ENCODE data around the gene FHIP2A.
"Not testable (repeated sequence)": the region's sequence is repeated elsewhere in the genome, so short reads cannot be mapped to it uniquely, and the experiment has no call there.

Gene FHIP2A, protein sequence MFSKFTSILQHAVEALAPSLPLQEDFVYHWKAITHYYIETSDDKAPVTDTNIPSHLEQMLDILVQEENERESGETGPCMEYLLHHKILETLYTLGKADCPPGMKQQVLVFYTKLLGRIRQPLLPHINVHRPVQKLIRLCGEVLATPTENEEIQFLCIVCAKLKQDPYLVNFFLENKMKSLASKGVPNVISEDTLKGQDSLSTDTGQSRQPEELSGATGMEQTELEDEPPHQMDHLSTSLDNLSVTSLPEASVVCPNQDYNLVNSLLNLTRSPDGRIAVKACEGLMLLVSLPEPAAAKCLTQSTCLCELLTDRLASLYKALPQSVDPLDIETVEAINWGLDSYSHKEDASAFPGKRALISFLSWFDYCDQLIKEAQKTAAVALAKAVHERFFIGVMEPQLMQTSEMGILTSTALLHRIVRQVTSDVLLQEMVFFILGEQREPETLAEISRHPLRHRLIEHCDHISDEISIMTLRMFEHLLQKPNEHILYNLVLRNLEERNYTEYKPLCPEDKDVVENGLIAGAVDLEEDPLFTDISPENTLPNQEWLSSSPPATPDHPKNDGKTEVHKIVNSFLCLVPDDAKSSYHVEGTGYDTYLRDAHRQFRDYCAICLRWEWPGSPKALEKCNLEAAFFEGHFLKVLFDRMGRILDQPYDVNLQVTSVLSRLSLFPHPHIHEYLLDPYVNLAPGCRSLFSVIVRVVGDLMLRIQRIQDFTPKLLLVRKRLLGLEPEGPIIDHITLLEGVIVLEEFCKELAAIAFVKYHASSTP

DNA sequence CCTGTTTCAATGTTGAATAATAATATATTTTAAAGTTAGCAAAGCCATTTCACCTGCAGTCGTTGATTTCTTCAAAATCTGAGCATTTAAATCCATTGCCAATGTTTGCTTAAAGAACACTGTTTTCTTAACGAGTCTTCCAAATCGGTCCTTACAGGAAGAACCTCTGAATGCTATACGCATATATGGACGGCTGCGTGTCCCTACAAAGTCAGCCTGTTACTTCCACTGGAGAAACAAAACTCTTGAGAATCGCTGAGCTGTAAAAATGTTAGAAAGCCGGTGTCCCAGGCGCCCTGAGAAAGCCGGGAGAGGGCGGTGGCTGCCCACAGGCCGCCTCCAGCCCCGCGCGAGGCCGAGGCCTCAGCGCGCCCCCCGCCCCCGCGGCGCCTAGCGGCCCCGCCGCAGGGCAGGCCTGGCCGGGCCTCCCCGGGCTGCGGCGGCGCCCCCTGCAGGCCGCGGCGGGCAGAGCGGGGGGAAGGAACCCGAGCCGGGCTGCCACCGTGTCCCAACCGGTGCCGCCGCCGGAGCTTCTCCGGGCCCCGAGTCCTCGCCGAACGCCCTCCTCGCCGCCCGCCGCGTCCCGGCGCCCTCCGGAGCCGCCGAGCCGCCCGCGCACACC is at the start of gene FHIP2A:
Gene FHIP2A (plus strand): TSS at position 488 of the 622 bp plus-strand sequence. CDS start 299 bp downstream, outside the sequence.
- in situ Hi-C loops (cut with MboI; ENCODE audit: low sequenced_read_pairs), result no loop called here

DNA sequence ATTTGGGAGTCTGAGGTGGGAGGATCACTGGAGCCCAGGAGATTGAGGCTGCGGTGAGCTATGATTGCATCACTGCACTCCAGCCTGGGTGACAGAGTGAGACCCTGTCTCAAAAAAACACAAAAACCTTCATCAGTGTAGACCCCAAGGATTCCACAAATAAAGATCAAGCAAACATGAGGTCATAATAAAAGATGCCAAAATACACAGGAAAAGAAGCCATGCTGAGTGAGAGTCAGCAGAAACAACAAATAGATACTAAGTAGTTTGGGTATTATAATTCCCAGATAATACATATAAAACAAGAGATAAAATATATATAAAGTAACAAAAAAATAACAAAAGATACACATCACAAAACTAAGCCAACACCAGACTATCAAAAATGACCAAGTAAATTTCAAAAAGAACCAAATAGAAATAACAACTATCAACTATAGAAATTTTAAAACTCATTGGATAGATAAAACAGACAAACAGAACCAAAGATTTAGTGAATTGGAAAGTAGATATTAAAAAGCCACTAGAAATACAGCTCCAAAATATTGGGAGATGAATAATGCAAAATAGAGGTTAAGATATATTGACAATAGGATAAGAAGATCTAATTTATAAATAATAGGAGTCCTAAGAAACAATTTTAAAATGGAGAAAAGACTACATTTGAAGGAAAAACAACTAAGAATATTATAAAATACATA is 48.9 kb upstream of the FHIP2A start:
- in situ Hi-C loops (cut with MboI; ENCODE audit: low sequenced_read_pairs), result no loop called here

DNA sequence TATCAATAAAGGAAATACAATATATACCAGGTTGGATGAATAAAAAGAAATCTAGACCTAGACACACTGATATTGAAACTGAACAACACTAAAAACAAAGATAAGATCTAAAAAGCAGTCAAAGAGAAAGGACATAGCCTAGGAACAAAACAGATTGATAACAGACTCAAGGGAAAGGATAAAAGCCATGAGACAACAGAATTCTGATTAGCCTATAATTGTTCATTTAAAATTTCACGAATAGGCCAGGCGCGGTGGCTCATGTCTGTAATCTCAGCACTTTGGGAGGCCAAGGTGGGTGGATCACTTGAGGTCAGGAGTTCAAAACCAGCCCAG is 48.4 kb upstream of the FHIP2A start:
- in situ Hi-C loops (cut with MboI; ENCODE audit: low sequenced_read_pairs), result no loop called here

DNA sequence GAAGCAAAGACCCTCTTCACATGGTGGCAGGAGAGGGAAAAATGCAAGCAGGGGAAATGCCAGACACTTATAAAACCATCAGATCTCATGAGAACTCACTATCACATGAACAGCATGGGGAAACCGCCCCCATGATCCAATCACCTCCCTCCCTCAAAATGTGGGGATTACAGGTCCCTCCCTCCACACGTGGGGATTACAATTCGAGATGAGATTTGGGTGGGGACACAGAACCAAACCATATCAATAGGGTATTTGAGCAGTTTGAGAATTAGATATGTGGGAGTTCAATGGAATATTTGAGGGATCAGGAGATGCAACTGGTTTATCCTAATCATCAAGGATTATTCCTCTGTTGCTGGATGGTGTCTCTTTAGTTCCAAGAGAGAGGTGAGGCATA is 46.5 kb upstream of the FHIP2A start:
- in situ Hi-C loops (cut with MboI; ENCODE audit: low sequenced_read_pairs), result not testable (repeated sequence)

DNA sequence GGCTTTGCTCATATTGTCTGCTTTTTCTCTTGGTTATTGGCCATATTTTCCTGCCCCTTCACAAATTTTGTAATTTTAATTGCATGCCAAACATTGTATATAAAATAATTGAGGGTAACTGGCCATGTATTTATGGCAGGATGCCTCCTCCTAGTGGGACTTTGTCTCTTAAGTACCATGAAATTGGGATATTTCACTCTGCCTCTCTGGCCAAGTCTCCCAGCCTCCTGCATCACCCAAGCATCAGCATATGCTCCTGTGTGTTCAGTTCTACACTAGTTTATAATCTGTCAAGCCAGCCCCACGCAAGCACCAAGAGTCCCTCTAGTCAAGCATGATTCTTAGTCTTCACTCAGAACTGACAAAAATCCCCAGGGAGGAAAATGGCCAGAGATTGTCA is 44.2 kb upstream of the FHIP2A start:
- in situ Hi-C loops (cut with MboI; ENCODE audit: low sequenced_read_pairs), result no loop called here

DNA sequence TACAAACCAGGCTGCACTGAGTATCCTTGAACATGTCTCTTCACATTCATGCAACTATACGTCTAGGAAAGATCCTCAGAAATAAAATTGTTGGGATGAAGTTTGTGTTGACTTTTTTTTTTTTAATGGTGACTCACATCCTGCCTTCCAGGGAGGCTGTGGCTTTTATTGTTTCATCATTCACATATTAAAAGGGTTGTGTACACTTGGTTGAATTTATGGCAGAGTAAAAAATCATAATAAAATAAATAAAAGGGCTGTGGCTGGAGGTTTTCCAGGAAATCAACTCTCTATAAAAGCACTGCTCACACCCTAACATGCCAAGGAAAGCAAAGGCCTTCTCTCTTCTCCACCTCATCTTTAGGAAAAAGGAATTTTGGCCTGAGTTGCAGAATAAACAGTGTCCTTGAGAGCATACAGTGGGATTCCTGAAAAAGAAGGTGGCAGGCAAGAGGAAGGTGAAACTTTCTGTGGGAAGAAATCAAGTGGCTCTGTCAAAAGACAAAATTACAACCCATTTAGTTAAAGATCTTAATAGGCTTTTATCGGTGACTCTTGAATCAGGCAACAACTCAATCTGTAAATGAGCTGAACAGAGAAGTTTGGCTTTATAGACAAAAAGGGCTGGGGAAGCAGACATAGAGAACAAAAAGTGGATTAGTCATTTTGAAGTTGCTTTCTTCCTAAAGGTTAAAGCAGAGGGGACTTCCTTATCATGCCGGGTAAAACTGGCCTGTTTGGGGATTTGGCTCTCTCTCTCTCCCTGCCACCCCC is 41.6 kb upstream of the FHIP2A start:
- in situ Hi-C loops (cut with MboI; ENCODE audit: low sequenced_read_pairs), result no loop called here

DNA sequence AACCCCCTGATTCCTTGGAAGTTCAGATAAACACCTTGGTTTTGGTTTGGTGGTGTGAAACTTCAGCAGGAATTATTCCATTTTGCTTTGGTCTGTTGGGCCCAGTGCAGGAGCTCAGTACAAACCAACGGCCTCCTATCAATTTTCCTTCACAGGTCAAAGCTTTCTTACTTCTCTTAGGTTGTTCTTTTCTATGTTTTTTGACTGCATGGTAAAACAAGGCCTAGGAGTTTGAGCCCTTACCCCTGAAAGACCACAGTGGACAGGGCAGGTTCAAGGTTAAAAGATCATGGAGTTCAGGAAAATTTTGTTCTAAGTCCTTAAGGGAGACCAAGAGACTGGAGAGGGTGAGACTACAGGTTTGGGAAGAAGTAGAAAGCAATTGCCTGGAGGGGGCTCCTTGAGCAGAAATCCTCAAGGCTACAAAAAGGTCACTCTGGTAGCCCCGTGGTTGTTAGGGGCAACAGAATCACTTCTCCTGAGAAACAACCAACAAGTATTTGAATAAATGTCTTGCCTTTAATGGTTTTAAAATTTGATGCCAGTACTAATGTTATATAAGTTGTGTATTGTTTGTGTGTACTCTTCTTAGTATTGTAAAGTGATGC is 40.9 kb upstream of the FHIP2A start:
- in situ Hi-C loops (cut with MboI; ENCODE audit: low sequenced_read_pairs), result no loop called here

DNA sequence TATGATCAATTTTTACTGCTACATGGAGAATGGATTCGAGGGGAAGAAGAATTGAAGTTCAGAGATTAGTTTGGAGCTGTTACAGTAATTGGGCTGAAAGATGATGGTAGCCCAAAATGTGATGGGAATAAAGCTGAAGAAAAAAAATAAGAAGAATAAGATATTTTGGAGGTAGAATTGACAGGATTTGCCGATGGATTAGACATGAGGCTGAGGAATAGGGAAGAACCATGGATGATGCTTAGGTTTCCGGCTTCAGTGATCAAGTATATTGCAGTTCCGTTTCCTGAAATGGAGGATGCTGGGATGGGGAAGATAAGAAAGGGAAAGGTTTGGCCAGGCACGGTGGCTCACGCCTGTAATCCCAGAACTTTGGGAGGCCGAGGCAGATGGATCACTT is 38.9 kb upstream of the FHIP2A start:
- in situ Hi-C loops (cut with MboI; ENCODE audit: low sequenced_read_pairs), result no loop called here

DNA sequence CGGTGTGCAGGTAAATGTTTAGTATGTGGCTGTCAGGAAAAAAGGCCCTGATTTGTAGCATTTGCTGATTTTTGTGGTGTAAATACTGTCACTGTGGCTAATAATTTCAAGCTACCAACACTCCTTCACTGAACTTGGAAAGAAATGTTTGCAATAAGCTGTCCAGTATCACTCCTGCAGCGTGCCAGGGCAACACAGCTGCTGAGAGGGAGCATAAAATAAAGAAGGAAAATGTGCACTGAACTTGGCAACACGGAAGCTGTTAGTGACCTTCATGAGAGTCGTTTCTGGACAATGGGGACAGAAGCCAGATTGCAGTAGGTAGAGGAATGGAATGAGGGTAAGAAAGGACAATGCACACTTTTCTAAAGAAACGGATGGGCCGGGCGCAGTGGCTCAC is 37.9 kb upstream of the FHIP2A start:
- in situ Hi-C loops (cut with MboI; ENCODE audit: low sequenced_read_pairs), result no loop called here

DNA sequence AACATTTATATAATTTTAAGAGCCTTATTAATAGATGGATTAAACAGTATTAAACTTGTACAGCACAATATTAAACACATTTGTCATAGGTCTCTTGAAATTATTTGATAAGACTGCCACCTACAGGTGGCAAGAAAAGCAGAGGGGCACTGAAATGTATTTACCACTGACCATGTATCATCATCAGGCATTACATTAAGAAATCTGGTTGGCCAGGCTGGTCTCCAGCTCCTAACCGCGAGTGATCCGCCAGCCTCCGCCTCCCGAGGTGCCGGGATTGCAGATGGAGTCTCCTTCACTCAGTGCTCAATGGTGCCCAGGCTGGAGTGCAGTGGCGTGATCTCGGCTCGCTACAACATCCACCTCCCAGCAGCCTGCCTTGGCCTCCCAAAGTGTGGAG is 35.1 kb upstream of the FHIP2A start:
- in situ Hi-C loops (cut with MboI; ENCODE audit: low sequenced_read_pairs), result not testable (repeated sequence)

DNA sequence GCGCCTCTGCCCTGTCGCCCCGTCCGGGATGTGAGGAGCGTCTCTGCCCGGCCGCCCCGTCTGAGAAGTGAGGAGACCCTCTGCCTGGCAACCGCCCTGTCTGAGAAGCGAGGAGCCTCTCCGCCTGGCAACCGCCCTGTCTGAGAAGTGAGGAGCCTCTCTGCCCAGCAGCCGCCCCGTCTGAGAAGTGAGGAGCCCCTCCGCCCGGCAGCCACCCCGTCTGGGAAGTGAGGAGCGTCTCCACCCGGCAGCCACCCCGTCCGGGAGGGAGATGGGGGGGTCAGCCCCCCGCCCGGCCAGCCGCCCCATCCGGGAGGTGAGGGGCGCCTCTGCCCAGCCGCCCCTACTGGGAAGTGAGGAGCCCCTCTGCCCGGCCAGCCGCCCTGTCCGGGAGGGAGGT is 34.4 kb upstream of the FHIP2A start:
- in situ Hi-C loops (cut with MboI; ENCODE audit: low sequenced_read_pairs), result not testable (repeated sequence)

DNA sequence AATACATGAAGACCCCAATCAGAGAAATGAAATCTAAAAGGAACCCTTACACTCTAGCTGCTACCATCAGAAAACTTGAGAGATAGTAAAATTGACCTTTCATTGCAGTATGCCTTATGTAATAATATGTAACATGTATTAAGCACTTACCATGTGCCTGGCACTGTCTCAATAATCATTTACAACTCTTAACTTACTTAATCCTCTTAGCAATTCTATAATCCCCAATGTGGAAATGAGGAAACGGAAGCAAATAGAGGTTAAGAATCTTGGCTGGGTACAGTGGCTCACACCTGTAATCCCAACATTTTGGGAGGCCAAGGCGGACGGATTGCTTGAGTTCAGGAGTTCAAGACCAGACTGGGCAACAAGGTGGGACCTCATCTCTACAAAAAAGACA is 29.8 kb upstream of the FHIP2A start:
- in situ Hi-C loops (cut with MboI; ENCODE audit: low sequenced_read_pairs), result no loop called here

DNA sequence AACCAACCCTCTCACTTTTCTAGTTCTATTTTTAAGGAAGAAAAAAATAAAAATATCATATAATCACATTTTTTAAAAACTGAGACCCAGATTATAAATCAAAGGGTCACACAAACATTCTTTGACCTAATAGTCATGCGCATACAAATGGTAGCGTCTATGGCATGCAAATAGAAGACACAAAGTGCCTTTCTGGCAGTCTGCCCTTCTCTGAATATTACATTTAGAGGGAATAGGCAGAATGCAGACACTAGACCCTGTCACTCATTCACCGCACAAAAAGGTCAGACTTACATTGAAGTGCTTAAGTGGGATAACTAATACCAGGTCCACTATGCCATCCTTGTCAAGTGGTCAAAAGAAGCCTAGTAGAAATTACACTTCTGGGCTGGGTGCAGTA is 26.5 kb upstream of the FHIP2A start:
- in situ Hi-C loops (cut with MboI; ENCODE audit: low sequenced_read_pairs), result no loop called here

DNA sequence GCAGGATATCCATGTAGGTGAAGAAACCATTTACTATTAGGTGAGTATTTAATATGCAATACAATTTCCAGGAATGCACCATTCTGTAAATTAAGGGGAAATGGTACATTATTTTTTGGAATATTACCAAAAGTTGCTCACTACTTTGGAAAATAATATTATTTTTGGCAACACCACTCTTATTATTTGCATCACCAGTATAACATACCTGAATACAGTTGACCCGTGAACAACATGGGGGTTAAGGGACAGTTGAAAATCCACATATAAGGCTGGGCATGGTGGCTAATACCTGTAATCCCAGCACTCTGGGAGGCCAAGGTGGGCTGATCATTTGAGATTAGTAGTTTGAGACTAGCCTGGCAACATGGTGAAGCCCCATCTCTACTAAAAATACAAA is 21.2 kb upstream of the FHIP2A start:
- in situ Hi-C loops (cut with MboI; ENCODE audit: low sequenced_read_pairs), result no loop called here

DNA sequence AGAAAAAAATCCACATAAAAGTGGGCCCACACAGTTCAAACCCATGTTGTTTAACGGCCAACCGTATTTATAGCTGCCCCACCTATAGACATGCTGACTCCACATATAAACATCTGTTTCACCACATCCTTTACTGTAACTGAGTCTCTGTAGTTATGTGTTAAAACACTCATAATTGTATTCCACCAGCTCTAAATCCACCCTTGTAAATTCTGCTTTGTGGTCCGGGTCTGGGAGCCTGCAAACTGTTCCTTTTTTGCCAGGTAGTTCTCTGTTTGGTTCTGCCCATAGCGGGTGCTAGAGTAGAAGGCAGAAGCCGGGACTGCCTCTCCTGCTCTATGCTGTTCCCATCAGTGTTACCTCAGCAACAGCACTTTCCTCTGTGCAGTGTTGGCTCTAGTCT is 20.2 kb upstream of the FHIP2A start:
- in situ Hi-C loops (cut with MboI; ENCODE audit: low sequenced_read_pairs), result no loop called here

DNA sequence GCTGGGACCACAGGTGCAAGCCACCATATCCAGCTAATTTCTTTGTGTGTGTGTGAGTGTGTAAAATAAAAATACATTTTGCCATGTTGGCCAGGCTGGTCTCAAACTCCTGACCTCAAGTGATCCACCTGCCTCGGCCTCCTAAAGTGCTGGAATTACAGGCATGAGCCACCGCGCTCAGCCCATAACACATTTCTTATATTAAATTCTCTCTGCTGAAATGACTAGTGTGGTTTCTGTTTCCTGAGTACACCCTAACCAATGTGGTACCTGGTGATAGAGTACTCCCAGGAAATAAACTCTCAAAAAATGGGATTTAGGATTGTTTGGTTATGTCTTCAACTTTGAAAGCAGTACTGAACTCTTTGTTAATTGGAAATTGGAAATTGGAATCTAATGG is 19.4 kb upstream of the FHIP2A start:
- in situ Hi-C loops (cut with MboI; ENCODE audit: low sequenced_read_pairs), result no loop called here

DNA sequence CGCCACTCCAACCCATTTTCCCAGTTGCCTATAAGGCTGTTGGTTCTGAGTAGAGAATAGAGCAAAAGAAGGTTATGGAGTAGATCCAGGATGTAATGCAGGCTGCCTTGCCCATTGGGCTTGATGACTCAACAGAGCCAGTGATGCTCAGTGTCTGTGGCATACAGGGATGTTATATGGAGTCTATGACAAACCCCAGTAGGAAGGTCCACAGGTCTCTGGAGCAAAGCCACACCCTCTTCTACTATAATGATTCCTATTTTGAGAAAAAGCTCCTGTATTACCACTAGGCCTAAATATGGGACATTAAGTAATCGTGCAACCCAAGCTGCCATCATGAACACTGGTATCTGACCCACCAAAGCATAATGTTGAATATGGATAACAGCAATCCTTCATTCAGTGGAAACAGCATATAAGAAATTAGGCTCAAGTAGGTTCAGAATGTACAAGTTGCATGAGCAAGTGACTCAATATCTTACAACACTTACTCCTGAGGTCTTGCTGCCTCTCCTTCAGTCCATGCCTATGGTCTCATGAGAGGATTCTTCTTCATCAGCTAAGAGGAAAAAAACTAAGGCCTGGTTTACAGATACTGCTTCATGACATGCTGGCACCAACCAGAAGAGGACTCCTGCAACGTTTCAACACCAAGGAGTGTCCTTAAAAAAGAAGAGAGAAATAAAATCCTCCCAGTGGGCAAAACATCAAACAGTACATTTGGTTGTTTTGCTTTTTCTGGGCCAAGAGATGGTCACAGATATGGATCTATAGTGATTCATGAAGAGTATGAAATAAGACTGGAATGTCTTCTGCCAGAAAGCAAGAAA is 14.8 kb upstream of the FHIP2A start:
- in situ Hi-C loops (cut with MboI; ENCODE audit: low sequenced_read_pairs), result no loop called here

DNA sequence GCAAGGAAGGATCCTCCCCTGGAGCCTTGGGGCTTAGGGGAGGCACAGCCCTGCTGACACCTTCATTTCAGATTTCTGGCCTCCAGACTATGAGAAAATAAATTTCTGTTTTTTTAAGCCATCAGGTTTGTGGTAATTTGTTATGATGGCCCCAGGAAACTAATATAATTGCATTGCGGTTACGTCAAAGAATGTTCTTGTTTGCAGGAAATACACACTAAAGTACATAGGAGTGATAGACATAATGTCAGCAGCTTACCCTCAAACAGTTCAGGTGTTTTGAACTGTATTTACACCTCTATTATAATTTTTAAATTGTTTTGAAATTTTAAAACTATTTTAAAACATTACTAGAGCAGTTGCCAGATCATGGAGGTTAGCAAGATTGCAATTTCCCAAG is 12.6 kb upstream of the FHIP2A start:
- in situ Hi-C loops (cut with MboI; ENCODE audit: low sequenced_read_pairs), result no loop called here

DNA sequence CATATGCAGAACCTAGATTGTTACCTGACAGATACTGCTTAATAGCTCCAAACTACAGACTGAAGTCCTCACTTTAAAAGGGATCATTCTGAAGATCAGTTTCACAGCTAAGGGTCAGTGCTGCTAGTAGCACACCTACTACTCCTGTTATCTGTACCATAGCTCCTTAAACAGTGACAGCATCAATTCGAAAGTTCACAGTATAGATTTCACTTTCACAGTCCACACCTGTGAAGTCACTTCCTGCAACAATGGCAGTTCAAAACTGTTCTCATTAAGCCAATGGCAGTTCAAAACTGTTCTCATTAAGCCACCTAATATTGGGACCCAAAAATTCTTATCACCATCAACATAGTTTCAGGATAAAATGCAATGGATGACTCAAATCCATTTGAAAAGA is 10.7 kb upstream of the FHIP2A start:
- in situ Hi-C loops (cut with MboI; ENCODE audit: low sequenced_read_pairs), result no loop called here
